GM12878 (cell line): ENCODE data around the gene PCP2. TPM values are rescaled to one million over a fixed set of nuclear protein-coding genes. Genes with fewer than 3 reads are reported as not detected.

Source experiments
- CHD2 ChIP-seq: IDR thresholded peaks from 2 replicates; pipeline ENCODE4 v1.6.1; 2011; ENCODE audit warnings: low read depth, low read length, improper control_type of control experiment, borderline replicate concordance
- E2F8 ChIP-seq: fragments of 450-650 bp; IDR thresholded peaks from 2 replicates; pipeline ENCODE4 v1.6.1; 2018; ENCODE audit warnings: mild to moderate bottlenecking, low read depth, moderate library complexity; ENCODE audit not compliant: partially characterized antibody
- HDAC6 ChIP-seq: fragments of 200-600 bp; sonication (generic); IDR thresholded peaks from one replicate; pipeline ENCODE4 v1.8.0; 2017; ENCODE audit warnings: antibody characterized with exemption; ENCODE audit not compliant: unreplicated experiment
- HSF1 ChIP-seq: fragments of 150-350 bp; IDR thresholded peaks from 2 replicates; pipeline ENCODE4 v1.6.1; 2014; ENCODE audit warnings: mild to moderate bottlenecking, low read depth, low read length
- ZBTB4 ChIP-seq: fragments of 450-650 bp; formaldehyde crosslinking; IDR thresholded peaks from 2 replicates; pipeline ENCODE4 v1.4.0; 2022; ENCODE audit warnings: mild to moderate bottlenecking, moderate library complexity
- polyA plus RNA-seq, 11 experiments: library from polyadenylated mRNA; depleted of rRNA in 4 of 11; unstranded in 6 of 11; stranded (reverse) in 5 of 11; fragments of >200 nt; fragmentation: Nextera tagmentation in 4 of 11; fragmentation: Illumina TruSeq in 1 of 11; extraction: Ambion mirVana in 4 of 11; extraction: Trizol in 1 of 11; gene quantifications; 1 replicate in 1 of 11; 2 replicates in 10 of 11; pipeline versions ENCODE4 v1.2.1 to v1.2.3, GENCODE V29; 2011 to 2016; ENCODE audit warnings: inconsistent platforms in 2 of 11, missing spikeins in 2 of 11, low read depth in 1 of 11
- total RNA-seq, 4 experiments: library from RNA; depleted of rRNA in 3 of 4; stranded (reverse); fragments of >200 nt in 3 of 4; fragmentation: Illumina TruSeq in 1 of 4; extraction: Trizol in 1 of 4; gene quantifications; 2 replicates each; pipeline versions ENCODE4 v1.2.1 to v1.2.3, GENCODE V29; 2013 to 2021

Gene PCP2
- total and polyA plus RNA-seq, 10 of the 15 experiments (the other 5 are each of a cell fraction or from before 2014, with no cell fraction given): 0.10 to 0.62 (median 0.31) TPM; not detected in 5

DNA sequence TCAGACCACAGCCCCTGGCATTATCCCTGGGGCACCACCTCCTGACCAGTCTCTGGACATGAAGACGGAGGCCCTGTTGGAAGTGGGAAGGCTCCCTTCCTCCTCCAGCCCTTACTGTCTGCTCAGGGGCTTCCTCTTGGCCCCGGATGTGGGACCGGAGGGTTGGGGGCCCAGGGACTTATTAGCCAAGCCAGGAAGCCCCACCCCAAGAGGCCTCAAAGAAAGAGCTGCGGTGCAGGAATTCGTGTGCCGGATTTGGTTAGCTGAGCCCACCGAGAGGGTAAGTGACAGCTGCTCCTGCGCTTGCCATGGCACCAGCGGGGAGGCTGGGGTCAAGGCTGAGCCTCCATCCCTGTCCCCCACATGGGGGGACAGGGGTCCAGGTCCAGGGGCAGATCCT is 35.3 kb upstream of the PCP2 start, which contains the start of gene RETN (continued):
- TF ChIP-seq ZBTB4 (no peak), CHD2 (no peak), HSF1 (no peak), E2F8 (no peak), HDAC6 (no peak)
